ENCODE results near the gene AGK.
"Not testable (repeated sequence)": the region's sequence is repeated elsewhere in the genome, so short reads cannot be mapped to it uniquely, and the experiment has no call there.

AGK gene

DNA sequence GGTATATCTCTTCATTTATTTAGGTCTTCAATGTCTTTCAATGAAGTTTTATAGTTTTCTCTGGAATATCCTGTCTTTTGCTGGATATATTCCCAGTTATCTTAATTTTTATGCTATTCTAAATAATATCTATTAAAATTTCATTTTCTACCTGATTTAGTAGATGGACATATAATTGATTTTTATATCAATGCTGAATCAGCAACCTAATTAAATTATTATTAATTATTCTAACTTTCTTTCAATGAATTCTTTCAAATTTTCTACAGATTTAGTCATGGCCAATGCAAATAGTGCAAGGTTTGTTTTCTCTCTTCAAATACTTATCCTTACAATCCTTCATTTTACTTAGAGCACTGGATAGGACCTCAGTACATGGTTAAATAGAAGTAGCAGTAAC lies 94.0 kb downstream of the AGK start:
- Histone ChIP-seq H3K36me3 (peaks cover 9% of the 10 kb centered on the region), H3K4me3 (ENCODE audit: low read depth, low read length) (no peak overlapping the region), H3K9me3 (ENCODE audit: severe bottlenecking) (no peaks in the 10 kb centered on the region), H3K27ac (no peak overlapping the region), H3K27me3 (ENCODE audit: insufficient read depth, low read depth, severe bottlenecking) (no peaks in the 10 kb centered on the region)
- TF ChIP-seq, protein P1, sequence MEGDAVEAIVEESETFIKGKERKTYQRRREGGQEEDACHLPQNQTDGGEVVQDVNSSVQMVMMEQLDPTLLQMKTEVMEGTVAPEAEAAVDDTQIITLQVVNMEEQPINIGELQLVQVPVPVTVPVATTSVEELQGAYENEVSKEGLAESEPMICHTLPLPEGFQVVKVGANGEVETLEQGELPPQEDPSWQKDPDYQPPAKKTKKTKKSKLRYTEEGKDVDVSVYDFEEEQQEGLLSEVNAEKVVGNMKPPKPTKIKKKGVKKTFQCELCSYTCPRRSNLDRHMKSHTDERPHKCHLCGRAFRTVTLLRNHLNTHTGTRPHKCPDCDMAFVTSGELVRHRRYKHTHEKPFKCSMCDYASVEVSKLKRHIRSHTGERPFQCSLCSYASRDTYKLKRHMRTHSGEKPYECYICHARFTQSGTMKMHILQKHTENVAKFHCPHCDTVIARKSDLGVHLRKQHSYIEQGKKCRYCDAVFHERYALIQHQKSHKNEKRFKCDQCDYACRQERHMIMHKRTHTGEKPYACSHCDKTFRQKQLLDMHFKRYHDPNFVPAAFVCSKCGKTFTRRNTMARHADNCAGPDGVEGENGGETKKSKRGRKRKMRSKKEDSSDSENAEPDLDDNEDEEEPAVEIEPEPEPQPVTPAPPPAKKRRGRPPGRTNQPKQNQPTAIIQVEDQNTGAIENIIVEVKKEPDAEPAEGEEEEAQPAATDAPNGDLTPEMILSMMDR (IDR thresholded peaks at IDR 0.05; ENCODE audit: low read depth, low read length) = no peak
- no peak for DNase-seq

DNA sequence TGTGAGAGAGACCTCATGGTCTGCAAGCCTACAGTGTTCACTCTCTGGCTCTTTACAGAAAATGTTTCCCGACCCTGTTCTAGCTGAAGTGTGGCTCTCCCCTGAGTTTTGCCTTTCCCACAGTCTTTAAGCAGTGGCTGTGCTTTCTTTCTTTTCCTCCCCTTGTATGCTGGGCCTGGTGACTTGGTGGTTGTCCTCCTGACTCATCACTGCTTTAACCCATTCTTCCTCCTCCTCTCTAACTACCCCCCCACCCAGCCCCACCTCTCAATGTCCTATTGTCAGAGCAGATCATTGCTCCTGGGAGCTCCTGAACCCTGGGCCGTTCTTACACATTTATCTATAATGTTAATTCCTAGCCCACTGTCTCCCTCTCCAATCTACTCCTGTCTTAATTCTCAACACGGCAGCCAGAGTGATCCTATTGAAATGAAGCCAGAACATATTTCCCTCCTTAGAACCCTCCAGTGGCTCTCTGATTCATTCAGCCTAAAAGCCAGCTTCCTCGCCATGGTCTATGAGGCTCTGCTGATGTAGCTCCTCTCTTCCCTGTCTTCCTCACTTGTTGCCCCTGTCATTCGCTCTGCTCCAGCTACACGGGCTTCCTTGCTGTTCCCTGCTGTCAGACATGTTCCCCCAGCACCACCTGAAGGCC lies 95.7 kb downstream of the AGK start:
- Histone ChIP-seq H3K4me3 (ENCODE audit: low read depth, low read length) (no peak overlapping the region), H3K36me3 (peaks cover 11% of the 10 kb centered on the region)

DNA sequence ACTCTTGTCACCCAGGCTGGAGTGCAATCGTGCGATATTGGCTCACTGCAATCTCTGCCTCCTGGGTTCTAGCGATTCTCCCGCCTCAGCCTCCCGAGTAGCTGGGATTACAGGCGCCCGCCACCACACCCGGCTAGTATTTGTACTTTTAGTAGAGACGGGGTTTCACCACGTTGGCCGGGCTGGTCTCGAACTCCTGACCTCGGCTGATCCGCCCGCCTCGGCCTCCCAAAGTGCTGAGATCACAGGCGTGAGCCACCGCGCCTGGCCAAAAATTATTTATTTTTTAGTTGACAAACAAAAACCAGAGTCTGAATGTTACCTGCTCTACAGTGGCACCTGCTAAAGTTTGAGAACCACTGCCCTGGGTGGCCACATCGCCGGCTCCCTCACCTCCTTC lies 96.5 kb downstream of the AGK start:
- not testable (repeated sequence) for H3K4me3 ChIP-seq (ENCODE audit: low read depth, low read length); H3K27me3 ChIP-seq (ENCODE audit: insufficient read depth, low read depth, severe bottlenecking); DNase-seq; H3K27ac ChIP-seq; H3K9me3 ChIP-seq (ENCODE audit: severe bottlenecking)
- peaks cover 11% of the 10 kb centered on the region for H3K36me3 ChIP-seq

More for the DNA sequence above, 95.7 kb downstream of the AGK start:
- DNase-seq = no peak
- Histone ChIP-seq H3K27me3 (ENCODE audit: insufficient read depth, low read depth, severe bottlenecking) (no peaks in the 10 kb centered on the region), H3K9me3 (ENCODE audit: severe bottlenecking) (no peaks in the 10 kb centered on the region), H3K27ac (no peak overlapping the region)
- TF ChIP-seq, protein P1 (IDR thresholded peaks at IDR 0.05; ENCODE audit: low read depth, low read length) = no peak

DNA sequence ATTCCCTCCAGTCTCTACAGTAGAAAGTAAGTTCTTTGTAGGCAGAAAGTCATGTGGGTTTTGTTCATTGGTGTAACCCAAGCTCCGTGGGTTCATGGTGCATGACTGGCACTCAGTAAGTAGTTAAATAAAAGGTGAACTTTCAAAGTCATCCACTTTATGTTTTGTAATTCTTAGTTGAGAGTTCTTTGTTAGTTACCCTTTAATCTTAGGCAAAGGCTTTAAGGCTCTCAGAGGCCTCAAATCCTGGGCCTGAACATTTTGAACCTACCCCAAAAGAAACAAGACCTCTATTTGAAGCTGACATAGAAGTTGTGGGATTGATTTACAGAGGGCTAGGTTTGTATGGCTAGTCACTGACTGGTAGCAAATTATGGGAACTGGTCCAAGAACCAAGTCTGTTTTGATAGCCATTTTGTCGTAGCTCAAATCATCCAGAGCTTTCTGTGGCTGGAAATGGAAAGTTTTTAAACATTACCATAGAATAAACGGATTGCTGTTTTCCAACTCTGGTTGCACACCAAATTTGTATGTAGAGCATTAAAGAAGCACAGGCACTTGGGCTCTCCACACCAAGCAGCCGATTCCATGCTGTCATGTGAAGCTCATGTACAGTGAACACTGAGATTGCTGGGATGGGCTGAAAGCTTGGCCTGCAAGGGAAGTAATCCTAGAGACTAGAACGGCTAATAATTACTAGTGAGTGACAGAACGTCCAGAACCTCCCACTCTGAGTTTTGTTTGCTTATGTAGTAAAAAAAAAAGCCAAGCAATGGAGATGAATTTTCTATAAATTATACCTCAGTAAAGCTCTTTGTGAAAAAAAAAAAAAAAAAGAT lies 97.3 kb downstream of the AGK start:
- H3K36me3 ChIP-seq = peaks cover 11% of the 10 kb centered on the region
- TF ChIP-seq, protein P1 (IDR thresholded peaks at IDR 0.05; ENCODE audit: low read depth, low read length) = no peak
- H3K4me3 ChIP-seq (ENCODE audit: low read depth, low read length) = no peak overlapping the region
- H3K27ac ChIP-seq = no peak overlapping the region
- H3K27me3 ChIP-seq (ENCODE audit: insufficient read depth, low read depth, severe bottlenecking) = no peaks in the 10 kb centered on the region
- H3K9me3 ChIP-seq (ENCODE audit: severe bottlenecking) = no peaks in the 10 kb centered on the region
- DNase-seq = no peak

DNA sequence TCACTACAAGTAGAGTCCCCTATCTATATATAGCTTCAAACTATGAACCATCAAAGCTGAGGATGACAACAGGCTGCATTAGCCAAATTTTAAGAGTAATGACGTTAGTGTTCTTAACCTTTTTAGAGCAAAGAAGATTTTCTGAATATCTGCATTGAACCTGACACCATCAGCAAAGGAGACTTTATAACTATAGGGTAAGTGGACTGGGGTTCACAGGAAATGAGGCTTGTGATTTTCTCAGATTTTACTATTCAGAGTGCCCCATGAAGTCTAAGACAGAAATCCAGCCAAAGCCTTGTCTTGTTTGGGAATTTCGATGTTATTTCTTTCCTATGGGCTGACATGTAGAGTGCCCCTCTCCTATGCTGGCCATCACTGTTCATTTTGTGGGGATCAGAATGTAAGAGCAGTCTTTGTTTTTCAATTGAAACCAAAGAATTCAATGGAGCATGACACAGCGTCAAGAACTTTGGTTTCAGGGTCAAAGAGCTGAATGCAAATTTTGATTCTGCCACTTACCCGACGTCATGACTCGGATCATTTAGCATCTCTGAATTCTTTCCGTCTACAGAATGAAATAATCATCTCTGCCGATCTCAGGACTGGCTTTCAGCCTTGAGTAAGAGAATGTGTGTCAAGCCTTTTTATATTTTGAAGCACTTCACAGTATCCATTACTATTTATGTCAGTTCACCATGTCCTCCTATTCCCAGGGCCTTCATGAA lies 98.1 kb downstream of the AGK start:
- Histone ChIP-seq H3K4me3 (ENCODE audit: low read depth, low read length) (no peak overlapping the region), H3K36me3 (peaks cover 11% of the 10 kb centered on the region), H3K27me3 (ENCODE audit: insufficient read depth, low read depth, severe bottlenecking) (no peaks in the 10 kb centered on the region), H3K27ac (no peak overlapping the region), H3K9me3 (ENCODE audit: severe bottlenecking) (no peaks in the 10 kb centered on the region)
- no peak for DNase-seq
- TF ChIP-seq, protein P1 (IDR thresholded peaks at IDR 0.05; ENCODE audit: low read depth, low read length) = no peak
